Fibroblast of pulmonary artery (primary cell): ENCODE measurements around the gene SERPINA4.
"Not testable (repeated sequence)": the region's sequence is repeated elsewhere in the genome, so short reads cannot be mapped to it uniquely, and the experiment has no call there.

ENCODE experiments used
- DNase-seq: peaks from one replicate; pipeline ENCODE4 v3.0.0-alpha.2; 2010; ENCODE audit warnings: low read depth
- H3K4me3 ChIP-seq: replicated peaks from 2 replicates; pipeline ENCODE4 v1.5.1; 2011; ENCODE audit warnings: low read depth, mild to moderate bottlenecking, control low read depth, low read length, moderate library complexity
- TF ChIP-seq, protein P1 (sequence below): IDR thresholded peaks from 2 replicates; pipeline ENCODE4 v1.5.1; 2011; ENCODE audit warnings: mild to moderate bottlenecking, control low read depth, low read length, inconsistent platforms; ENCODE audit errors: missing control alignments

Gene SERPINA4

DNA sequence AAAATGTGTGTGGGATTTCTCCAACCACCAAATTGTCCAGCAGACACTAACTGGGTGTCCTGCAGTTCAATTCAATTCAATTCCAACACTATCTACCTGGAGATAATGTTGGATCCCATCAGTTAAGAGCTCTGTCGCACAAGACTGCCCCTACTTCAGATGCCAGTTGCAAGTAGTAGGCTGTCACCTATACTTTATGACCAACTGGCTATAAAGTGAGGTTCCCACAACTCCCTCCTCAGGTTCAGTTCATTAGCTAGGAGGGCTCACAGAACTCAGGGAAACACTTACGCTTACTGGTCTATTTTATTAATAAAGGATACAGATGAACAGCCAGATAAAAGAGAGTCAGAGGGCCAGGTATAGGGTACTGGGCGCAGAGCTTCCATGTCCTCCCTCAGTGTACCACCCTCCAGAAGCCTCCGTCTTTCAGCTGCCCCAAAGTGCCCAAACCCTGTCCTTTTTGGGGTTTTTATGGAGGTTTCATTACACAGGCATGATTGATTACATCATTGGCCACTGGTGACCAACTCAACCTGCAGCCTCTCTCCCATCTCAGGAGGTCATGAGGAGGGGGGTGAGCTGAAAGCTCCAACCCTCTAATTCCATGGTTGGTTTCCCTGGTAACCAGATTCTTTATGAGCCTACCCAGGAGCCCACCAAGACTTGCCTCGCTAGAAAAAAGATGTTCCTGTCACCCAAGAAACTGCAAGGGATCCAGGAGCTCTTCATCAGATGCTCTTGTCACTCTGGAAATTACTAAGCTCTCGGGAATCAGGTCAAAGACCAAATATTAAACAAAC, 12.4 kb downstream of the SERPINA4 start:
- H3K4me3 ChIP-seq, result no peak overlapping the region
- TF ChIP-seq, protein P1, sequence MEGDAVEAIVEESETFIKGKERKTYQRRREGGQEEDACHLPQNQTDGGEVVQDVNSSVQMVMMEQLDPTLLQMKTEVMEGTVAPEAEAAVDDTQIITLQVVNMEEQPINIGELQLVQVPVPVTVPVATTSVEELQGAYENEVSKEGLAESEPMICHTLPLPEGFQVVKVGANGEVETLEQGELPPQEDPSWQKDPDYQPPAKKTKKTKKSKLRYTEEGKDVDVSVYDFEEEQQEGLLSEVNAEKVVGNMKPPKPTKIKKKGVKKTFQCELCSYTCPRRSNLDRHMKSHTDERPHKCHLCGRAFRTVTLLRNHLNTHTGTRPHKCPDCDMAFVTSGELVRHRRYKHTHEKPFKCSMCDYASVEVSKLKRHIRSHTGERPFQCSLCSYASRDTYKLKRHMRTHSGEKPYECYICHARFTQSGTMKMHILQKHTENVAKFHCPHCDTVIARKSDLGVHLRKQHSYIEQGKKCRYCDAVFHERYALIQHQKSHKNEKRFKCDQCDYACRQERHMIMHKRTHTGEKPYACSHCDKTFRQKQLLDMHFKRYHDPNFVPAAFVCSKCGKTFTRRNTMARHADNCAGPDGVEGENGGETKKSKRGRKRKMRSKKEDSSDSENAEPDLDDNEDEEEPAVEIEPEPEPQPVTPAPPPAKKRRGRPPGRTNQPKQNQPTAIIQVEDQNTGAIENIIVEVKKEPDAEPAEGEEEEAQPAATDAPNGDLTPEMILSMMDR, result no peak
- DNase-seq, result no peak

DNA sequence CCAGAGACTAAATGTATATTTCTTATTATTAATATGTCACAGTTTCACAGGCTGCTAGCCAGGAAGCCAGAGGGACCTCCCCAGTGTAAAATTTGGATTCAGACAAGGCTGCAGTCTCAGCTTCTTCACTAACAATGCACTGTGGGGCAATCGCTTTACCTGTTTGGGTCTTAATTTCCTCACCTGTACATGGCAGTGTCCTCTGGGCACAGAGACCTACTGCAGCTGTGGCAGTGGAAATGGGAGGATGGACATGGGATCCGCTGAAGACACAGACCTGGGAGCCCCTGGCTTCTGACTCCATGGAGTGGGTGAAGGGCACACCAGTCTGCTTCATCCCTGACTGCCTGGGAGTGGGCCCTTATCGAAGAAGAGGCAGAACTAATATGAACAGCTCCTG, 13.1 kb downstream of the SERPINA4 start:
- TF ChIP-seq, protein P1, result no peak
- H3K4me3 ChIP-seq, result no peak overlapping the region
- DNase-seq, result no peak

- DNase-seq, result peak; percentile 68
- TF ChIP-seq, protein P1, result no peak
- no peak overlapping the region for H3K4me3 ChIP-seq
These were observed 14.7 kb downstream of the SERPINA4 start for GRCh38 chr14:94575730-94576585.

GRCh38 chr14:94577472-94577871, 16.2 kb downstream of the SERPINA4 start:
- not testable (repeated sequence) for H3K4me3 ChIP-seq, DNase-seq

- TF ChIP-seq, protein P1, result no peak
- H3K4me3 ChIP-seq, result no peak overlapping the region
- no peak for DNase-seq
These were observed 17.5 kb downstream of the SERPINA4 start for GRCh38 chr14:94578712-94579111.

DNA sequence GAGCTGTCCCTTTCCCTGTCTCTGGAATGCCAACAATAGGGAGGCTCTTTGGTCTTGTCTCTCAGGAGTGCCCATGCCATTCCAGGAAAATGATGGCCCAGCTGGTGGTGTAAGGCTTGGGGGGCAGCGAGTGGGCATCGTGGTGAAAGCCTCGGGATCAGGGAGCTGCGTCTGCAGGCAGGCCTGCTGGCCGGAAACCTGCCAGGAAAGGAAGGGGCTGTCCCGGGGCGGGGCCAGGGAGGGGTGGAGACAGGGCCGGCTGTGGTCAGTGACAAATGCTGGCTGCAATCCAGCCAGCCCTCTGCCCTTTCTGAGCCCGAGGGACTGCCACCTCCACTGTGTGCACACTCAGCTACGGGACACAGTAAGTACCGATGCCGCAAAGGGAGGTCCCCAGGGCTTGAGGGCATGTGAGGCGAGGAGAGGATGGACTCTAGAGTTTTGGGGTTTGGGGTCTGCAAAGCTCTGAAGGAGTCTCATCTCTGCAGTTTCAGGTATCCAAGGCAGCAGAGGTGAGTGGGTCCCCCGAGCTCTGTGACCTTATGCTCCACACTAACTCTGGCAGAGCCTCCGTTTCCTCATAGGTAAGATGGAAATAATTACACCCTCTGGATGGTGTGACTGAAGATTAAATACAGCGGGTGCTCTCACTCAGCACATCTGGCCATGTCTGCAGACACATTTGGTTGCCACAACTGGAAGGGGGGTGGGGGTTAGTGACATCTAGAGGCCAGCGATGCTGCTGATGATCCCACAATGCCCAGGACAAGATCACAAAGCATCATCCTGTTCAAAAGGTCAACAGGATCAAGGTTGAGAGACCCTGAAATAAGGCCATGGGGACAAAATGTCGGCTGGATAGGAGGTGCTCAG, 20.1 kb downstream of the SERPINA4 start, which contains the start of gene SERPINA5:
SERPINA5 (plus strand) TSS at position 300 of the 873 bp plus-strand sequence. CDS start 5,937 bp downstream, outside the sequence.
- TF ChIP-seq, protein P1, result no peak
- peak; percentile 45 for DNase-seq
- no peak within 1 kb of the TSS for H3K4me3 ChIP-seq
